ENCODE data around the gene AGL. TPM values are rescaled to one million over a fixed set of nuclear protein-coding genes. Genes with fewer than 3 reads are reported as not detected.
"Not testable (repeated sequence)": the region's sequence is repeated elsewhere in the genome, so short reads cannot be mapped to it uniquely, and the experiment has no call there.

Gene AGL
- total RNA-seq, 2 experiments from 2014 or later = 12.2 to 20.6 TPM

- intact Hi-C loops (cut with micrococcal nuclease; ENCODE audit: unreplicated experiment); CTCF ChIA-PET (ENCODE audit: unreplicated experiment); BruUV-seq (replicated peaks): not testable (repeated sequence)
These were observed 9.8 kb upstream of the AGL start for GRCh38 chr1:99840353-99840752.

GRCh38 chr1:99843760-99844159 is 6.4 kb upstream of the AGL start:
- no peak overlapping the region for H3K27ac ChIP-seq (ENCODE audit: low read depth, low read length, poor library complexity, severe bottlenecking)
- CTCF ChIA-PET (ENCODE audit: unreplicated experiment) = no interaction called here
- H2AFZ ChIP-seq (ENCODE audit: low read length) = no peak overlapping the region
- TF ChIP-seq EZH2phosphoT487 (IDR thresholded peaks at IDR 0.05; ENCODE audit: borderline replicate concordance, low read depth, low read length) = no peak
- no peak for TF ChIP-seq CTCF (conservative IDR thresholded peaks at IDR 0.05; ENCODE audit: low read length)
- H3K4me3 ChIP-seq (ENCODE audit: low read depth, low read length, poor library complexity, severe bottlenecking) = no peak overlapping the region
- H3K9me3 ChIP-seq (ENCODE audit: low read length) = peaks cover 3% of the 10 kb centered on the region; the same call in 1 of the 2 replicates
- BruUV-seq (replicated peaks) = no TSS peak
- intact Hi-C loops (cut with micrococcal nuclease; ENCODE audit: unreplicated experiment) = no loop called here
- DNase-seq (ENCODE audit: low spot score) = no peak
- peaks cover 7% of the 10 kb centered on the region for H3K4me1 ChIP-seq (ENCODE audit: insufficient read depth, low read length, poor library complexity, severe bottlenecking)
- H3K36me3 ChIP-seq (ENCODE audit: insufficient read depth, low read length) = no peaks in the 10 kb centered on the region
- H3K4me2 ChIP-seq (ENCODE audit: low read length) = no peak overlapping the region
- POLR2A ChIA-PET = interaction anchor here (0.5 to 1.5 kb wide), 3 partner anchors 15 to 34 kb away, joined by 3 to 4 read pairs (median 3); no protein-coding TSS in a partner anchor
- H3K9me2 ChIP-seq (ENCODE audit: insufficient read depth, low read length) = no peaks in the 10 kb centered on the region
- no peaks in the 10 kb centered on the region for H3K79me2 ChIP-seq (ENCODE audit: insufficient read depth, low read depth, low read length)
- no peaks in the 10 kb centered on the region for H4K20me1 ChIP-seq (ENCODE audit: insufficient read depth, low read length)

More at GRCh38 chr1:99840353-99840752, 9.8 kb upstream of the AGL start:
- H3K9me2 ChIP-seq (ENCODE audit: insufficient read depth, low read length); H3K36me3 ChIP-seq (ENCODE audit: insufficient read depth, low read length); H4K20me1 ChIP-seq (ENCODE audit: insufficient read depth, low read length); H2AFZ ChIP-seq (ENCODE audit: low read length); POLR2A ChIA-PET; H3K79me2 ChIP-seq (ENCODE audit: insufficient read depth, low read depth, low read length); H3K4me1 ChIP-seq (ENCODE audit: insufficient read depth, low read length, poor library complexity, severe bottlenecking); H3K9me3 ChIP-seq (ENCODE audit: low read length); DNase-seq (ENCODE audit: low spot score); H3K4me2 ChIP-seq (ENCODE audit: low read length); H3K4me3 ChIP-seq (ENCODE audit: low read depth, low read length, poor library complexity, severe bottlenecking); H3K27ac ChIP-seq (ENCODE audit: low read depth, low read length, poor library complexity, severe bottlenecking): not testable (repeated sequence)

GRCh38 chr1:99845201-99845600 is 5.0 kb upstream of the AGL start:
- H2AFZ ChIP-seq (ENCODE audit: low read length); BruUV-seq (replicated peaks); H3K9me3 ChIP-seq (ENCODE audit: low read length); H3K9me2 ChIP-seq (ENCODE audit: insufficient read depth, low read length); H3K4me3 ChIP-seq (ENCODE audit: low read depth, low read length, poor library complexity, severe bottlenecking); H3K79me2 ChIP-seq (ENCODE audit: insufficient read depth, low read depth, low read length); H3K27ac ChIP-seq (ENCODE audit: low read depth, low read length, poor library complexity, severe bottlenecking); H4K20me1 ChIP-seq (ENCODE audit: insufficient read depth, low read length); DNase-seq (ENCODE audit: low spot score); H3K36me3 ChIP-seq (ENCODE audit: insufficient read depth, low read length); intact Hi-C loops (cut with micrococcal nuclease; ENCODE audit: unreplicated experiment); CTCF ChIA-PET (ENCODE audit: unreplicated experiment); H3K4me2 ChIP-seq (ENCODE audit: low read length): not testable (repeated sequence)
- H3K4me1 ChIP-seq (ENCODE audit: insufficient read depth, low read length, poor library complexity, severe bottlenecking) = peaks cover 16% of the 10 kb centered on the region
- POLR2A ChIA-PET = interaction anchor here (0.7 to 0.8 kb wide), 2 partner anchors 17 to 729 kb away, joined by 3 to 4 read pairs; no protein-coding TSS in a partner anchor

- peak overlapping the region; percentile 81 for H3K4me3 ChIP-seq (ENCODE audit: low read depth, low read length, poor library complexity, severe bottlenecking)
- H4K20me1 ChIP-seq (ENCODE audit: insufficient read depth, low read length) = no peaks in the 10 kb centered on the region; the same call in 1 of the 2 replicates
- H3K9me2 ChIP-seq (ENCODE audit: insufficient read depth, low read length) = no peaks in the 10 kb centered on the region
- TF ChIP-seq CTCF (conservative IDR thresholded peaks at IDR 0.05; ENCODE audit: low read length) = no peak
- H2AFZ ChIP-seq (ENCODE audit: low read length) = peak overlapping the region; percentile 80; the same call in 1 of the 2 replicates
- peak overlapping the region; percentile 91 for H3K4me2 ChIP-seq (ENCODE audit: low read length)
- H3K4me1 ChIP-seq (ENCODE audit: insufficient read depth, low read length, poor library complexity, severe bottlenecking) = peaks cover 30% of the 10 kb centered on the region
- peak; percentile 37 for DNase-seq (ENCODE audit: low spot score)
- no peaks in the 10 kb centered on the region for H3K9me3 ChIP-seq (ENCODE audit: low read length)
- peak overlapping the region; percentile 56 for H3K27ac ChIP-seq (ENCODE audit: low read depth, low read length, poor library complexity, severe bottlenecking)
- TSS peak; percentile 97 for BruUV-seq (replicated peaks)
- peaks cover 20% of the 10 kb centered on the region; the same call in 1 of the 2 replicates for H3K79me2 ChIP-seq (ENCODE audit: insufficient read depth, low read depth, low read length)
- POLR2A ChIA-PET = interaction anchor here (0.9 to 2.5 kb wide), 6 partner anchors 10 to 606 kb away, joined by 4 to 8 read pairs (median 6); a partner anchor contains a TSS
- intact Hi-C loops (cut with micrococcal nuclease; ENCODE audit: unreplicated experiment) = loop anchor here (2.0 kb wide), 1 partner anchor 189 kb away; a partner anchor contains a TSS
- peaks cover 13% of the 10 kb centered on the region for H3K36me3 ChIP-seq (ENCODE audit: insufficient read depth, low read length)
- CTCF ChIA-PET (ENCODE audit: unreplicated experiment) = interaction anchor here (0.6 kb wide), 1 partner anchor 1742 kb away, joined by 3 read pairs; no protein-coding TSS in a partner anchor
These were observed 783 bp upstream of the AGL start for GRCh38 chr1:99849413-99849743.

All from OCI-LY7 (cell line).